22Rv1 (cell line): Measurements from ENCODE around the gene ABI3BP.

Source experiments
- H3K27ac ChIP-seq: fragments of 450-650 bp; 2 replicates; pipeline ENCODE4 v1.5.1; 2017
- CTCF ChIP-seq: fragments of 450-650 bp; IDR thresholded peaks from 2 replicates; pipeline ENCODE4 v1.5.1; 2017; ENCODE audit warnings: mild to moderate bottlenecking
- ZFX ChIP-seq: fragments of 450-650 bp; IDR thresholded peaks from 2 replicates; pipeline ENCODE4 v1.6.1; 2017; ENCODE audit warnings: antibody characterized with exemption, borderline replicate concordance

Gene ABI3BP

GRCh38 chr3:100871306-100871705 lies 121.9 kb downstream of the ABI3BP start:
- no peak overlapping the region for H3K27ac ChIP-seq
- no peak for TF ChIP-seq ZFX

GRCh38 chr3:100869787-100870186 lies 123.4 kb downstream of the ABI3BP start:
- no peak for TF ChIP-seq ZFX
- no peak for TF ChIP-seq CTCF
- no peak overlapping the region for H3K27ac ChIP-seq

- TF ChIP-seq CTCF: no peak
- no peak for TF ChIP-seq ZFX
- no peak overlapping the region for H3K27ac ChIP-seq
These were observed 124.3 kb downstream of the ABI3BP start for GRCh38 chr3:100868894-100869293.

- TF ChIP-seq ZFX: no peak
- no peak for TF ChIP-seq CTCF
- no peak overlapping the region for H3K27ac ChIP-seq
These were observed 125.1 kb downstream of the ABI3BP start for GRCh38 chr3:100868096-100868495.

GRCh38 chr3:100865442-100865841 lies 127.8 kb downstream of the ABI3BP start:
- no peak overlapping the region for H3K27ac ChIP-seq
- no peak for TF ChIP-seq ZFX
- no peak for TF ChIP-seq CTCF

- no peak for TF ChIP-seq ZFX
These were observed 128.6 kb downstream of the ABI3BP start for GRCh38 chr3:100864471-100865250.

GRCh38 chr3:100857863-100858262 lies 135.4 kb downstream of the ABI3BP start:
- TF ChIP-seq CTCF (no peak), ZFX (no peak)

More at GRCh38 chr3:100864471-100865250, 128.6 kb downstream of the ABI3BP start:
- no peak overlapping the region for H3K27ac ChIP-seq

GRCh38 chr3:100856821-100857220 lies 136.4 kb downstream of the ABI3BP start:
- H3K27ac ChIP-seq: no peak overlapping the region
- no peak for TF ChIP-seq ZFX
- no peak for TF ChIP-seq CTCF

More at GRCh38 chr3:100857863-100858262, 135.4 kb downstream of the ABI3BP start:
- no peak overlapping the region for H3K27ac ChIP-seq
